IPS-18c (cell line): ENCODE results near the gene SURF6.
"Not testable (repeated sequence)": the region's sequence is repeated elsewhere in the genome, so short reads cannot be mapped to it uniquely, and the experiment has no call there.

Experiments
- H3K4me3 ChIP-seq: 2 replicates; pipeline ENCODE4 v1.7.0; 2013; ENCODE audit warnings: low read depth, mild to moderate bottlenecking, low read length, moderate library complexity; ENCODE audit not compliant: insufficient read depth
- H3K9me3 ChIP-seq: one replicate; pipeline ENCODE4 v1.6.1; 2013; ENCODE audit warnings: mild to moderate bottlenecking, low read length, moderate library complexity; ENCODE audit not compliant: control insufficient read depth, insufficient read depth

The SURF6 gene

DNA sequence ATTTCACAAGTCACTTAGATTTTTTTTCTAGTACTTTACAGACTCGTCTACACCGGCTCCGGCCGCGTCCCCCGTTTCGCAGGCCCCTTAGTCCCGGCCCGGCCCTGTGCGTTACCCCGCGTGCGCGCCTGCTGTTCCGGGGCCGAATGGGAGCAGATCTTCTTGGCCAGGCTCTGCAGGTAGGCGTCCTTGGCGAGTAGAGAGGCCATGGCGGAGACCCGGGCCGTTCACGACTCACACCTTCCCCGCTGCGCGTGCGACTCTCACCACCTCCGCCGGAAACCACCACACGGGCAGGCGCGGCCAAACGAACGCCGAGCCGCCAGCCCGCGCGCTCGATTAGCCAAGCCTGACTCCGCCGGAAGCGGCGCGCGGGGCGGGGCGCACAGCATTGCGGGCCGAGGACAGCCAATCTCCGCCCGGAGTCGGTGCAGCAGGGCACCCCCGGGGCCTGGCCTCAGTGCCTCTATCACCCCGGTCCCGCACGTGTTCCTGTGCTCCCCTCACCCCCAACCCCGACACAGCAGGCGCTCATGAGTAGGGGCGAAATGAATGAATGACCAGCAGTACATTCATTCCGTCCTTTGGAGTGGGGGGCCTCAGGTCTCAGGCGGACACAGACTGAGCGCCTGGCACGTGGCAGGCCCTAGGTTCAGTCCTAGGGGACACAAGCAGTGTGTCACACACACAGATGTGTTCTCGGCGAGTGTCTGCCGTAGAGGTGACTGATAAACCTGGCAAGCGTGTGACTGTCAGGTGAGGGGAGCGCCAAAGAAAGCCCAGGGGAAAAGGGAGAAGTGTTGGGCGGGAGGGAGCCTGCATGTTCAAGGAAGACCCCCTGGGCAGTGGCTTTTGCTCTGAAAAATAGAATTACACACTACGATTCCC is at the start of gene SURF6:
TSS of gene SURF6 (minus strand) at position 265 of the 888 bp plus-strand sequence. CDS start at position 209, 56 bp downstream.
- Histone ChIP-seq H3K4me3 (peak within 1 kb of the TSS; percentile 98), H3K9me3 (no peaks in the 10 kb centered on the region)

DNA sequence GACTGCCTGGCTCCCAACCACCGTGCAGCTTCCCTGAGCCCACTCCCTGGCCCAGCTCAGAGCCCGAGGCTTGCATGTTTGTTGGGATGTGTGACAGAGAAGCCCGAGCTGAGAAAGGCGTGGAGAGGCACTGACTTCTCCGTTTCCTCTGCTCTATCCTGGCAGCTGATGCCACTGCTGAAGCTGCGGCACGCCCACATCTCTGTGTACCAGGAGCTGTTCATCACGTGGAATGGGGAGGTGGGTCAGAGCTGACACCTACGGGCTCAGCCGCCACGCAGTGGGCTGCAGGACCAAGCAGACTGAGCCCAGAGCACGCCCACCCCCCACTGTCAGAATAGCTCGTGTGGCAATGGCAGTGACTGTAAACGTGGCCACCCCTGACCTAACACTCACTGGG is 49.5 kb upstream of the SURF6 start:
- no peaks in the 10 kb centered on the region for H3K9me3 ChIP-seq
- H3K4me3 ChIP-seq, result no peak overlapping the region

DNA sequence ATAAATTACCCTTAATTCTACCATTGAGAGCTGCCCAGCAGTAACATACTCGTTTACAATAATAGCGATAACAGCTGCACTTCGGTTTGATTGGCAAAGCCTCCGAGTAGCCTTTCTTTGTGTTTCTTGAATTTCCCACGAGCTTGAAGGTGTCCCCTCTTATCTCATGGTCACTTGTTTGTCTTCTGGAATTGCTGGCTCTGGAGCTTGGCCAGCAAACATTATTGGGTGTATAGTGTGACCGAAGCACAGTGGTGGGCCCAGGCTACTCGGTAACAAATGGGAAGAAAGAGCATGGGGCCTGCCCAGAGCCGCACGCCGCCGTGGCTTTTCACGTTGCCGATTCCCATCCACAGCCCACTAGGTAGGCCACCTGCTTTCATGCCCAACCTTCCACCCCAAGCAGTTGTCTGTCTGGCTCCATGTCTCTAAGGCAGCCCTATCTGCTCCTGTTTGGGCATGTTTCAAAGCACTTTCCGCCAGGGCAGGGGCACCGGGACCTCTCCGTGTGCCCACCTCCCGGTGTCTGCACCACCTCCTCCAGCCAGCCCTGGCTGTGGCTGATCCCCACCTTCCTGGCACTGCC is 48.8 kb upstream of the SURF6 start:
- no peaks in the 10 kb centered on the region for H3K9me3 ChIP-seq

DNA sequence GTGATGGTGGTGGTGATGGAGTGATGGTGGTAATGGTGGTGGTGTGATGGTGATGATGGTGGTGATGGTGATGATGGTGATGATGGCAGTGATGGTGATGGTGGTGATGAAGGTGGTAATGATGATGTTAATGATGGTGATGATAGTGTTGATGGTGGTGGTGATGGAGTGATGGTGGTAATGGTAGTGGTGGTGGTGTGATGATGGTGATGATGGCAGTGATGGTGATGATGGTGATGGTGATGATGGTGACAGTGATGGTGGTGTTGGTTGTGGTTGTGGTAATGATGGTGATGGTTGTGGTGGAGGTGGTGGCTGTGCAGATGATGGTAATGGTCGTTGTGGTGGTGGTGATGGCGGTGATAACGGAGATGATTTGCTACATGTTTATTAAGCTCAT is 47.5 kb upstream of the SURF6 start:
- Histone ChIP-seq H3K9me3 (no peaks in the 10 kb centered on the region), H3K4me3 (no peak overlapping the region)

More for the DNA sequence above, 48.8 kb upstream of the SURF6 start:
- H3K4me3 ChIP-seq, result no peak overlapping the region

DNA sequence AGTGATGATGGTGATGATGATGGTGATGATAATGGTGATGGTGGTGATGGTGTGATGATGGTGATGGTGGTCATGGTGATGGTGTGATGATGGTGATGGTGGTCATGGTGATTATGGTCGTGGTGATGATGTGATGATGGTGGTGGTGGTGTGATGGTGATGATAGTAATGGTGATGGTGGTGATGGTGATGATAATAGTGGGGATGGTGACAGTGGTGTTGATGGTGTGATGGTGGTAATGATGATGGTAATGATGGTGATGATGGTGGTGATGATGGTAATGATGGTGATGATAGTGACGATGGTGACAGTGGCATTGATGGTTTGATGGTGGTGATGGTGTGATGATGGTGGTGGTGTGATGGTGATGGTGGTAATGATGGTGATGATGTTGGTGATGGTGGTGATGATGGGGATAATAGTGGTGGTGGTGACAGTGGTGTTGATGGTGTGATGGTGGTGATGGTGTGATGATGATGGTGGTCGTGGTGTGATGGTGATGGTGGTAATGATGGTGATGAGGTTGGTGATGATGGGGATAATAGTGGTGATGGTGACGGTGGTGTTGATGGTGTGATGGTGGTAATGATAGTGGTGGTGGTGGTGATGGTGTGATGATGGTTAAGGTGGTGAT is 46.6 kb upstream of the SURF6 start:
- H3K9me3 ChIP-seq, result no peaks in the 10 kb centered on the region
- no peak overlapping the region for H3K4me3 ChIP-seq

DNA sequence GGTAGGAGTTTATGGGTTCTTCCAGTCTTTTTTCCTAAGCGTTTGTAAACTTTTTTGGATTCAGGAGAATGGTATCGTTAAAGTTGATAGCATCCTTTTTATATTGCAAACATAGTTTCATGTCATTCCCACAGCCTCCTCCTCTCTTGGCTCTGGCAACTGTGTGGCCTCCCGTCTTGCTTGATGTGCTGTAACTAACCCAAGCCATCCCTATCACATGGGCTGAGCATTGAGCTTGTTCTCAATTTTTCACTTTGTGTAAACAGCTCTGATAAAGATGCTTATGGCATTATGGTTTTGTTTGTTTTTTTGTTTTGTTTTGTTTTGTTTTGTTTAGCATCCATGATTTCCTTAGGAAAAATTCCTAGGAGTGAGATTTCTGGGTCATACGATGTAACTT is 44.7 kb upstream of the SURF6 start:
- H3K9me3 ChIP-seq, result no peaks in the 10 kb centered on the region

DNA sequence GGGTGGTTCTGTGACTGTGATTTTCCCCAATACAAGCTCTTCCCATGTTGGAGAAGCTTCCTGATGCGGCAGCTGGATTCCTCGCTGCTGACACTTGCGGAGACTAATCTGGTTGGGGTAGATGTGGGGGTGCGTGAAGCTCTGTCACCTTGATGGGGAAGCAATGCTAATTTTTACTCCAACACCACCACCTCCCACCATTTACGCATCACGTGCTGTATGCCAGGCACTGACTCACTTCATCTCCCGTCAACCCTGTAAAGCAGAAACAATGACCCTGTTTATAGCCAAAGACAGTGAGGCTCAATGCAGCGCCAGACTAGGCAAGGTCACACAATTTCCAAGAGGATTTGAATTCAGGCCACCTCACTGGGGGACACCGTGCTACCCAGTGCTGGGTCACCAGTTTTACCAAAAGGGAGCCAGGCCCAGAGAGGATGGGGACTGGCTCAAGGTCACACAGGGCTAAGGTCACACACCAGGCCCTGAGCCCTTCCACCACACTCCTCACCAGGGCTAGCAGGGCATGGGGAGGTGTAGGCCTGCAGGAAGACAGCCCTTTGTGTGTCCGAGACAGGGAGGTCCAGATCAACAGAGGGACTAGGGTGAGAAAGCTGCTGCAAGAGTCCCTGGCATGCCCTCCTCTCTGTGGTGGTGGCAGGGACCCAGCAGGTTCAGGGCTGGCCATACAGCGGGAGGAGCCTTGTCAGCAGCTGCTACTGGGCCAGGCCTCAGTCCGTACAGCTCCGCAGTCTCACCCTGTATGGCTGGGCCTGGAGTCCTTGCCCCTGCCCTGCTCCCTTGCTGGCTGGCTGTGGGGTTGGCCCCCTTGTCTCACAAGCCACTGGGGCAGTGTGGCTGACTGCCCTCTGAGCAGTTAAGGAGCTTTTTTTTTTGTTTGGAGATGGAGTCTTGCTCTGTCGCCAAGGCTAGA is 43.4 kb upstream of the SURF6 start:
- no peaks in the 10 kb centered on the region for H3K9me3 ChIP-seq
- no peak overlapping the region for H3K4me3 ChIP-seq

More for the DNA sequence above, 44.7 kb upstream of the SURF6 start:
- H3K4me3 ChIP-seq, result no peak overlapping the region

DNA sequence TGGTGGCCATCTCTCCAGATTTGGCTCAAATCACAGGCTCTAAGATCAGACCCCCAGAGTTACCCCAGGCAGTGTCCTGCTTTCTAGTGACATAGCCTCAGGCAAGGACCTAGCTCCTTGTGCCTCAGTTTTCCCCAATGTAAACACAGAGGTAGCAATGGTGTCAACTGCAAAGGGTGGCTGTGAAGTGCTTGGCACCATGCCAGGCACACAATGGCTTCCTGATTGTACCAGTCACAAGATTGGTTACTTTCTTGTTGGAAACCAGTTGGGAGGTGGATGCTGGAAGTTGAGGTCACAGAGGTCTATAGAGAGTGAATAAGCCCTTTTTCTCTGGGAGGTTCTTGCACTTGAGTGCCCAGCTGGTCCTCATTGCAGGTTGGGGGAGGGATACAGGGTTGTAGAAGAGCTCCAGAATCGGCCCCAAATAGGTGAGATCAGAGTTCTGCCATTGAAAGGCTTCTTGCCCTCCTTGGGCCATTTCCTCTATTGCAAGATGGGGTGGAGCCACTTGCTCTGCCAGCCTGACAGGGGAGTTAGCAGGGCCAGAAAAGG is 42.5 kb upstream of the SURF6 start:
- Histone ChIP-seq H3K4me3 (no peak overlapping the region), H3K9me3 (no peaks in the 10 kb centered on the region)

DNA sequence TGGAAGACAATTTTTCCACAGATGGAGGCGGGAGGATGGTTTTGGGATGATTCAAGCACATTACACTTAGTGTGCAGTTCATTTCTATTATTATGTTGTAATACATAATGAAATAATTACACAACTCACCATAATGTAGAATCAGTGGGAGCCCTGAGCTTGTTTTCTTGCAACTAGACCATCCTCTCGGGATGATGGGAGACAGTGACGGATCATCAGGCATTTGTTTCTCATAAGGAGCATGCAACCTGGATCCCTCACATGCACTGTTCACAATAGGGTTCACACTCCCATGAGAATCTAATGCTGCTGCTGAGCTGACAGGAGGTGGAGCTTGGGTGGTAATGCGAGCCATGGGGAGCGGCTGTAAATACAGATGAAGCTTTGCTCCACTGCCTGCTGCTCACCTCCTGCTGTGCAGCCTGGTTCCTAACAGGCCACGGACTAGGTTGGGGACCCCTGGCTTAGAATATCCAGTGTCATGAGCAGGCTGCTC is 41.8 kb upstream of the SURF6 start:
- no peak overlapping the region for H3K4me3 ChIP-seq

DNA sequence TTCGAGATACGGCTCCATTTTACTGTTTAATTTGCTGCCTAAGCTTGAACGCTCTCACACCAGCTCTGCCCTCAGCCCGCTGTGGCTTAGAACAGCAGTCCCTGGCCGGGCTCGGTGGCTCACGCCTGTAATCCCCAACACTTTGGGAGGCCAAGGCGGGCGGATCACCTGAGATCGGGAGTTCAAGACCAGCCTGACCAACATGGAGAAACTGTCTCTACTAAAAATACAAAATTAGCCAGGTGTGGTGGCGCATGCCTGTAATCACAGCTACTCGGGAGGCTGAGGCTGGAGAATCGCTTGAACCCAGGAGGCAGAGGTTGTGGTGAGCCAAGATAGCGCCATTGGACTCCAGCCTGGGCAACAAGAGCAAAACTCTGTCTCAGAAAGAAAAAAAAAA is 41.3 kb upstream of the SURF6 start:
- H3K4me3 ChIP-seq, H3K9me3 ChIP-seq: not testable (repeated sequence)

More for the DNA sequence above, 41.8 kb upstream of the SURF6 start:
- H3K9me3 ChIP-seq, result no peaks in the 10 kb centered on the region

DNA sequence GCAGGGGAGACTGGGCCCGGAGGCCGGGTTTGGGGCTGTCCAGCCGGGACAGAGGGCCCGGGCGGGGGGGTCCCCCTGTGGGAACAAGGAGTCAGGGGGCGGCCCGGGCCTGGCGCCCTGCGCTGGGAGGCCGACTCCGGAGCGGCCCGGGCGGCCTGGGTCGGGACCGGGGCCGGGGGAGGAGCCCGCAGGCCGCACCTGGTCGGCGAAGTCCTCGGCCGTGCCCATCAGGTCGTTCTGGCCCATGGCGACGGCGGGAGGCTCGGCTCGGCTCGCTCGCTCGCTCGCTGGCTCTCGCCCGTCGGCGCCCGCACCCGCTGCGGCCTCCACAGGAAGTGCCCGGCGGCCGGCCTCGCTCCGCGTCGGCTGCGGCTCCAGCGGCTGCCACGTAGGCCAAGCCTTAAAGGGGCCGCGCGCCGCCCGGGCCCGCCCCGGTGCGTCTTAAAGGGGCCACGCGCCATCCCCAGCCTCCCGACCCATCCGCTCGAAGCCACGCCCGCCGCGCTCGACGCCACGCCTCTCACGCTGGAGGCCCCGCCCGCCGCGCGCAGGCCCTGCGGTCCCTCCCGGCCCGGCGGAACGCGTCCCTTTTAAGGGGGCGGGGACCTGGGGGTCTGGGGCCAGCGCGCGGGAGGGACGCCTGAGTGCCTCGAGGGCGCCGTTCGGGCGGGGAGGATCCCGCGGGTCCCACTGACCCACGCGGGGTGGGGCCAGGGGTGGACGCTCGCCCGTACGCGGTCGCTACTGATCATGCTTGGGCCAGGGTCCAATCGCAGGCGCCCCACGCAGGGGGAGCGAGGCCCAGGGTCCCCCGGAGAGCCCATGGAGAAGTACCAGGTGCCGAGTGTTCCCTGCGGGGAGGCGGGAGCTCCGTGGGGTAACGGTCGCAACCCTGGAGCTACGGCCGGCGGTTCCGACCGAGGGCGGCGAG is 40.0 kb upstream of the SURF6 start, which contains the start of the genes STKLD1 and SURF4:
TSS of gene STKLD1 (plus strand) at position 643 of the 931 bp plus-strand sequence. CDS start at position 751, 108 bp downstream.
TSS of gene SURF4 (minus strand) at position 337 of the 931 bp plus-strand sequence. CDS start at position 246, 91 bp downstream.
- Histone ChIP-seq H3K9me3 (no peaks in the 10 kb centered on the region), H3K4me3 (peak within 1 kb of the TSS; percentile 87)

DNA sequence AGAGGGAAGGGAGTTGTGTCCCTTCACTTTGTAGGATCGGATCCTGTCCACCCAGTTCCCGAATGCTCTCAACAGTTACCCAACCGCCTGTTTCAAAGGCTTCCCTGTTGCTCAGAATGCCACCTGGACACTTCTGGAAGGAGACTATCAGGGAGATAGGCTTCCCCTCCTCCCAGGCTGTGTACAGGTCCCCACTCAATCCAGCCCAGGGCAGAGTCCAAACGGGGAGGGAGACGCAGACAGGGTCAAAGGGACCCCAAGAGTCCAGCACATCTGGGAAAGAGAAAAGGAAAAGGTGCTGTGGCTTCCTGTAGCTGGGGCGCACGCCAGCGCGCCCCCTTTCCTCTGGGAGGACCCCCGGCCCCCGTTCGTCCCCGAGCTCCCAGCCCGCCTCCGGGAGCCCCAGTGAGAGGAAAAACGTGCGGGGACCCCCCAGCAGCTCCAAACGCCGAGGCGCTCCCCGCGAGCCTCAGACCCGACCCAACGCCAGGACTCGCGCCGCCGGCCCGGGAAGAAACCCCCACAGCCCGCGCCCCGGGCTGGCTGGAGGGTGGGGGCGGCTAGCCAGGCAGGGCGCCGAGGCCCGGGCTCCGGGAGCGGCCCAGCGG is 39.2 kb upstream of the SURF6 start:
- no peaks in the 10 kb centered on the region for H3K9me3 ChIP-seq
- H3K4me3 ChIP-seq, result peak overlapping the region; percentile 87

DNA sequence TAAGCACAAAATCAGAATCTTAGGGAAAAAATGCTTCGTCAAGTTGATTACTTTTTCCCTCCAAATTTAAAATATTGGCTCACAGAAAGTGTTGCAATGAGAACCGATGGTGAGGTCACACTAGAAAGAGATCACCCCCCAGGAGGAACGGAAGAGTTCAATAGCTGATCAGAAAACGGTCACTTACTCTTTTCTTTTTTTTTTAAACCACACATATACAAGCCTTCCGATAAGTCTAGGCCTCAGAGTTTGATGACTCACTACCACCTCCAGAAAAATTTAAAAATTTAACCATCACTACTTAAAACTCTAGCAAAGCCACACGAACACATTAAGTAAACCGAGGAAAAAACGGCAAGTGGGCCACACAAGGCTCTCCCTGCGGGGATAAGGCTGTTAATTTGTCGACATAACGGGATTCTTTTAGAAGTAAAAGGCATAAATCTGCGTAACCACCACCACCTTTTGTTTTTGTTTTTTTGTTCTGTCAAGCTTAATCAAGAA is 38.7 kb upstream of the SURF6 start:
- Histone ChIP-seq H3K4me3 (peak overlapping the region; percentile 87), H3K9me3 (no peaks in the 10 kb centered on the region)

DNA sequence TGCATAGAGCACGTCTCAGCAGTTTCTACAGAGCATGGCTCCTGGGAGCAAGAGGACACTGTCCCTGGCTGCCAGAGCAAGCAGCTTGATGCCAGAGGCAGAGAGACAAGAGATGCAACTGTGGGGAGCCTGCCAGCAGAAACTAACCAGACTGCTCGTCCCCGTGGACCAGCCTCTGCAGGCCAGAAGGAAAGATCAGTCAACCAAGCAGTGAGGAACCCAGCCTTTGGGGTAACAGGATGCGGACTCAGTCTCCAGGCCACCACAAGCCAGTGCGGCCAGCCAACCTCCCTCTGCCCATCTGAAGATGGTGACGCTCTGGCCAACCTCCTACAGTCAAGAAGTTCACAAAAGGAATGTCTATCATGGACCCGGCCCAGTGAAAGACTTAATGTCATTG is 36.2 kb upstream of the SURF6 start:
- H3K9me3 ChIP-seq, result no peaks in the 10 kb centered on the region
- H3K4me3 ChIP-seq, result no peak overlapping the region

DNA sequence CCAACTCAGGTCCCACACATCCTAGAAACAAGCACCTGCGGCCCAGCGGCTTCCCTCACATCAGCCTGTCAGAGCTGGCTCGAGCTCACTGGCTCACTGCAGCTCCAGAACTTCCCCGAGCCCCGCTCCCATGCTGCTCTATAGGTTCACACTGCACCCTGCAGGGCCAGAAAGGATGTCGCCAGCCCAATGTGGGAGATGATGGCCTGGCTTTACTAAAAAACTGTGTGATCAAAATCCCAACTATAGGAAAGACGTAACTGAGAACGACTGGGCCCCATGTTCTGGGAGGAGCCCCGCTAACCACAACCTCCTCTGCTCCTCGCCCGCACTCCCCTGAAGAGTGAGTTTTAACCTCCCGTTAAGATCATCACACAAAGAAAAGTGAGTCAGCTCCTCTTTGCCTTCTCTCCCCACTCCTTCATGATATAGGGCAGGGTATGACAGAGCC is 35.3 kb upstream of the SURF6 start:
- no peak overlapping the region for H3K4me3 ChIP-seq
- no peaks in the 10 kb centered on the region for H3K9me3 ChIP-seq
